ENCODE results near the gene MFSD11. TPM values are rescaled to one million over a fixed set of nuclear protein-coding genes. Genes with fewer than 3 reads are reported as not detected.
A peak's percentile ranks its signal among the peaks of the same experiment; 100 is the strongest.

Gene MFSD11
- total RNA-seq, 1 donor from 2014 or later, result 29.0 TPM

DNA sequence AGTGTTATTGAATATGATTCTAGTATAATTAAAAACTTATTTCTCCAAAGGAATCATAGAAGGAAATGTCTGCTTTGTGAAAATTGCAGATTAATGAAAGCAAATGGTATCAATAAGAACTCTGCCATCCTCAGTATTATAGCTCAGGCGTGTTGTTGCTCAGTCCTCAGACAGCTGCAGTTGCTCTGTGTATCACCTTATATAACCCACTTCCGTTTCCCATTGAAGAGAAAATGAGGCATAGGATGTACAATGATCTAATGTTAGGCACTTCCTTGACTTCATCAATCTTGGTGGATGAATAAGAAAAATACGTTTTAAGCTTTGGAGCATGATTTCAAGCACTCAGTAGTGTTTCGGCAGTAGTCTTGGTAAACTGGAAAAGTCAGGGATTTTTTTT, 14.1 kb downstream of the MFSD11 start:
- Mint-ChIP-seq H3K4me1 (ENCODE audit: unreplicated experiment) (peaks cover 3% of the 10 kb centered on the region), H3K36me3 (peaks cover 20% of the 10 kb centered on the region), H3K27ac (no peak overlapping the region), H3K4me3 (no peak overlapping the region), H3K9me3 (no peaks in the 10 kb centered on the region), H3K27me3 (no peaks in the 10 kb centered on the region)
- no peak for DNase-seq (ENCODE audit: extremely low spot score, unreplicated experiment)
- TF ChIP-seq, protein P1, sequence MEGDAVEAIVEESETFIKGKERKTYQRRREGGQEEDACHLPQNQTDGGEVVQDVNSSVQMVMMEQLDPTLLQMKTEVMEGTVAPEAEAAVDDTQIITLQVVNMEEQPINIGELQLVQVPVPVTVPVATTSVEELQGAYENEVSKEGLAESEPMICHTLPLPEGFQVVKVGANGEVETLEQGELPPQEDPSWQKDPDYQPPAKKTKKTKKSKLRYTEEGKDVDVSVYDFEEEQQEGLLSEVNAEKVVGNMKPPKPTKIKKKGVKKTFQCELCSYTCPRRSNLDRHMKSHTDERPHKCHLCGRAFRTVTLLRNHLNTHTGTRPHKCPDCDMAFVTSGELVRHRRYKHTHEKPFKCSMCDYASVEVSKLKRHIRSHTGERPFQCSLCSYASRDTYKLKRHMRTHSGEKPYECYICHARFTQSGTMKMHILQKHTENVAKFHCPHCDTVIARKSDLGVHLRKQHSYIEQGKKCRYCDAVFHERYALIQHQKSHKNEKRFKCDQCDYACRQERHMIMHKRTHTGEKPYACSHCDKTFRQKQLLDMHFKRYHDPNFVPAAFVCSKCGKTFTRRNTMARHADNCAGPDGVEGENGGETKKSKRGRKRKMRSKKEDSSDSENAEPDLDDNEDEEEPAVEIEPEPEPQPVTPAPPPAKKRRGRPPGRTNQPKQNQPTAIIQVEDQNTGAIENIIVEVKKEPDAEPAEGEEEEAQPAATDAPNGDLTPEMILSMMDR (conservative IDR thresholded peaks at IDR 0.05), result no peak

DNA sequence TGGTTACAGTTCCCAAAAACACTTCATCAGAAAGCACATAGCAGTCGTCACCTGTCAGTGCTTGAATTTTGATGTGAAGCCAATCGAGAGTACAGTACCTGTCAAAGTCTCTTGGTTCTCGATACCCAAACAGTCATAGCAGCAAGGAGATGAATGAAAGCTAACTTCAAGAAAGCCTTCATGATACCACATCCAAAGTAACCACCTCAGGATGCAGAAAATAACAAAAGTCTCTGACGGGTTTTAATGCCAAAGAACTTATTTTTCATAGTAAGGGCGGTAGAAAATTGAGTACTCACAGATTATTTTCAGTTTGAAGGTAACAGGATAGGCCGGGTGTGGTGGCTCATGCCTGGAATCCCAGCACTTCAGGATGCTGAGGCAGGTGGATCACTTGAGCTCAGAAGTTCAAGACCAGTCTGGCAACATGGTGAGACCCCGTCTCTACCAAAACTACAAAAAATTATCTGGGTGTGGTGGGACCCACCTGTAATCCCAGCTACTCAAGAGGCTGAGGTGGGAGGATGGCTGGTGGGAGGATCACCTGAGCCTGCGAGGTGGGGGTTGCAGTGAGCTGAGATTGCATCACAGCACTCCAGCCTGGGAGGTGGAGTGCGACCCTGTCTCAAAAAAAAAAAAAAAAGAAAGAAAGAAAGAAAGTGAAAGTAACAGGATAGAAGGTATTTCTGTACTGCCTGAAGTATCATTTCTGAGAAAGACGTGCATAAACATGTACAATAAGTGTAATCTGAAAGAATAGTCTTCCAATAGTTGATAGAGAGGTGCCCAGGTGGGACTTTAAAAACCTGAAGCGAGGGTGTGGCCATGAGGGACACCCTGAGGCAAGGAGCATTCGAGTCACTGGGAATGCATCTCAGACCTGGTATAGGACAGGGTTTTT, 15.4 kb downstream of the MFSD11 start:
- Mint-ChIP-seq H3K4me1 (ENCODE audit: unreplicated experiment) (peaks cover 3% of the 10 kb centered on the region), H3K36me3 (peaks cover 25% of the 10 kb centered on the region), H3K4me3 (no peak overlapping the region), H3K27ac (peak overlapping the region; percentile 36), H3K9me3 (no peaks in the 10 kb centered on the region), H3K27me3 (no peaks in the 10 kb centered on the region)
- TF ChIP-seq, protein P1 (conservative IDR thresholded peaks at IDR 0.05), result no peak
- no peak for DNase-seq (ENCODE audit: extremely low spot score, unreplicated experiment)

DNA sequence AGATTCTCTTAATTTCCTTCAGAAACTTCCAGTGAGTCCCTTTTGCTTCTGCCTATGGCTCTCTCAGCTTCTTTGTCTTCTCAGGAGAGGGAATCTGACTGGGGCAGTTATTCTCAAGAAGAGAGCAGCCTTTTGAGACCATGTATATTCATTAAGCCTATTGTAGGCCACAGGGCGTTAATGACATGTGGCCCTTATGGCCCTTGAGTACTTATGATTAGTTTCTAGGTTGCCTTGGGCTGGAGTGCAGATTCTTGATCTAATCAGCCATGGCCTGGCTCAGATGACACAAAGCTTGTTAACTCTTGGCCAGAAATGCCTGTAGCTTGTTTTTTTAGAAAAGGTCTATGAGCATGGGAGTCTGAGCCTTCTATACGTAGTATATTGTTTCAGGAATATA, 17.4 kb downstream of the MFSD11 start:
- no peak overlapping the region for H3K27ac Mint-ChIP-seq
- no peak for DNase-seq (ENCODE audit: extremely low spot score, unreplicated experiment)

DNA sequence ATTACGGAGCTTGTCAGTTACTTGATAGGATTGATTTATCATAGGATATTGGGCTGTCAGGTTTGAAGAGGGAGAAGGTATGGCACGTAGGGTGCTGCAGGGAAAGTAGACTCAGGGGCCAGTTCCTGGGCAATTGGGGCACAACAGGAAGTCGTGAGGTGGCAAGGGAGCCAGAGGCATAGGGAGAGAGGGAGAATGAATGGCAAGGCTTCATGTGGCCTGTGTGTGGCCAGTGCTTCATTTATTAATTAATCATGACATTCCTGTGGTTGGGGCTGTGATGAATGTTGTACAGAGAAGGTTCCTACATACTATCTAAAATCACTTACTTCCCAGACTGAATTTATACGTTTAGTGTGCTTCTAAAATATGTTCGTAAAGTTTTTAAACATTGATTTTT, 19.3 kb downstream of the MFSD11 start:
- Mint-ChIP-seq H3K27ac (no peak overlapping the region), H3K27me3 (no peaks in the 10 kb centered on the region), H3K9me3 (no peaks in the 10 kb centered on the region), H3K4me3 (no peak overlapping the region), H3K4me1 (ENCODE audit: unreplicated experiment) (no peaks in the 10 kb centered on the region), H3K36me3 (peaks cover 25% of the 10 kb centered on the region)
- TF ChIP-seq, protein P1 (conservative IDR thresholded peaks at IDR 0.05), result no peak
- no peak for DNase-seq (ENCODE audit: extremely low spot score, unreplicated experiment)

More for the DNA sequence above, 17.4 kb downstream of the MFSD11 start:
- H3K4me1 Mint-ChIP-seq (ENCODE audit: unreplicated experiment), result peaks cover 3% of the 10 kb centered on the region
- H3K27me3 Mint-ChIP-seq, result no peaks in the 10 kb centered on the region
- no peak overlapping the region for H3K4me3 Mint-ChIP-seq
- no peaks in the 10 kb centered on the region for H3K9me3 Mint-ChIP-seq
- H3K36me3 Mint-ChIP-seq, result peaks cover 22% of the 10 kb centered on the region
- TF ChIP-seq, protein P1 (conservative IDR thresholded peaks at IDR 0.05), result no peak

DNA sequence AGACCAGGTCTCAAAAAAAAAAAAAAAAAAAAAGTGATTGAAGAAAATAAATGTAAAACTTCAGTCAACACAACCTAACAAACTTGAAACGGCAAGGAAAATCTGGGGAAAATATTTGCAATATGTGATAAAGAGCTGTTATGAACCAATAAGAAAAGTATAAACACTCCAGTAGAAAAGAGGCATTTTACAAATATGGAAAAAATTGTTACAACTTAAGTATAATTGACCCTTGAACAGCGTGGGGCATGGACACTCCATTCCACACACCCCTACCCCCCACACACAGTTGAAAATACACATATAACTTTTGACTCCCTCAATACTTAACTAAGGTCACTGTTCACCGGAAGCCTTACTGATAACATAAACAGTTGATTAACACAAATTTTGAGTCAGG, 20.7 kb downstream of the MFSD11 start:
- H3K27me3 Mint-ChIP-seq, result no peaks in the 10 kb centered on the region
- TF ChIP-seq, protein P1 (conservative IDR thresholded peaks at IDR 0.05), result no peak
- no peak overlapping the region for H3K27ac Mint-ChIP-seq
- no peak overlapping the region for H3K4me3 Mint-ChIP-seq
- no peaks in the 10 kb centered on the region for H3K4me1 Mint-ChIP-seq (ENCODE audit: unreplicated experiment)
- H3K9me3 Mint-ChIP-seq, result no peaks in the 10 kb centered on the region
- no peak for DNase-seq (ENCODE audit: extremely low spot score, unreplicated experiment)
- peaks cover 25% of the 10 kb centered on the region for H3K36me3 Mint-ChIP-seq

Measured in type B pancreatic cell (in vitro differentiated cells).